Gastrocnemius medialis (tissue), 4 donors: Measurements from ENCODE around the gene CDH4. TPM values are rescaled to one million over a fixed set of nuclear protein-coding genes. Genes with fewer than 3 reads are reported as not detected.
"Not testable (repeated sequence)": the region's sequence is repeated elsewhere in the genome, so short reads cannot be mapped to it uniquely, and the experiment has no call there.

Experiments used
- ATAC-seq, 2 donors: fragments of 150-250 bp; one replicate each; pipeline ENCODE4 v1.9.1; 2016
- DNase-seq, 2 donors: peaks; one replicate each; pipeline ENCODE4 v3.0.0-alpha.2; 2019
- H3K27ac ChIP-seq, 4 donors: fragments of 200-600 bp; sonication (generic); 1 replicate in 1 of 4; 2 replicates in 3 of 4; pipeline ENCODE4 v1.5.1; 2016 to 2018; ENCODE audit warnings: mild to moderate bottlenecking in 2 of 4, moderate library complexity in 1 of 4
- H3K27me3 ChIP-seq, 3 donors: fragments of 200-600 bp; sonication (generic) in 2 of 3; 1 replicate in 1 of 3; 2 replicates in 2 of 3; pipeline versions ENCODE4 v1.5.1 to v1.6.0; 2016 to 2019; ENCODE audit warnings: mild to moderate bottlenecking in 1 of 3, moderate library complexity in 1 of 3
- H3K36me3 ChIP-seq, 2 donors: fragments of 200-600 bp; sonication (generic) in 1 of 2; one replicate each; pipeline ENCODE4 v1.5.1; 2017 to 2018
- H3K4me1 ChIP-seq, 2 donors: fragments of 200-600 bp; sonication (generic) in 1 of 2; one replicate each; pipeline ENCODE4 v1.5.1; 2016 to 2017; ENCODE audit warnings: mild to moderate bottlenecking in 2 of 2
- H3K4me3 ChIP-seq, 4 donors: fragments of 200-600 bp; sonication (generic) in 3 of 4; 1 replicate in 1 of 4; 2 replicates in 3 of 4; pipeline ENCODE4 v1.5.1; 2016 to 2019; ENCODE audit warnings: mild to moderate bottlenecking in 2 of 4
- H3K9me3 ChIP-seq, 3 donors: fragments of 200-600 bp; sonication (generic) in 2 of 3; 1 replicate in 1 of 3; 2 replicates in 2 of 3; pipeline ENCODE4 v1.5.1; 2016 to 2019
- CTCF ChIP-seq, 5 experiments: fragments of 450-650 bp in 3 of 5; fragments of 200-600 bp in 2 of 5; sonication (generic) in 2 of 5; IDR thresholded peaks in 4 of 5; conservative IDR thresholded peaks in 1 of 5; 1 replicate in 4 of 5; 2 replicates in 1 of 5; pipeline ENCODE4 v1.5.1; 2016 to 2019; ENCODE audit warnings: antibody characterized with exemption in 5 of 5, mild to moderate bottlenecking in 3 of 5, moderate library complexity in 3 of 5
- POLR2A ChIP-seq, 2 donors: fragments of 450-650 bp; IDR thresholded peaks; one replicate each; pipeline ENCODE4 v1.6.1; 2017; ENCODE audit warnings: antibody characterized with exemption in 2 of 2, mild to moderate bottlenecking in 2 of 2, moderate library complexity in 2 of 2
- in situ Hi-C, 4 donors: fragments of 200-750 bp; cut with MboI; loops; one replicate each; pipeline versions ENCODE4 v1.15.0 to v1.8.0; 2017; ENCODE audit warnings: low sequenced_read_pairs in 4 of 4
- intact Hi-C: fragments of 100-400 bp; cut with DNase I; formaldehyde crosslinking; loops from one replicate; pipeline ENCODE4 v1.15.1; 2023; ENCODE audit warnings: low total_unique reads
- total RNA-seq, 4 donors: library from RNA; depleted of rRNA; stranded (reverse); fragments of >200 nt; gene quantifications; one replicate each; pipeline versions ENCODE4 v1.1.0 to v1.2.3, GENCODE V29; 2016

CDH4 gene
- total RNA-seq, 4 donors from 2014 or later = 0.38 to 1.2 (median 0.86) TPM

GRCh38 chr20:61982191-61982950 is 730.3 kb downstream of the CDH4 start:
- Histone ChIP-seq H3K27ac (no peak overlapping the region), H3K4me3 (no peak overlapping the region), H3K9me3 (no peaks in the 10 kb centered on the region), H3K36me3 (peaks cover 0 to 11% of the 10 kb centered on the region in 2 donors), H3K4me1 (peaks cover 0 to 5% of the 10 kb centered on the region in 2 donors), H3K27me3 (no peaks in the 10 kb centered on the region)
- DNase-seq (no peak), ATAC-seq (no peak)
- TF ChIP-seq CTCF (IDR thresholded peaks at IDR 0.05 in 4 of 5, conservative IDR thresholded peaks at IDR 0.05 in 1 of 5) (no peak), POLR2A (IDR thresholded peaks at IDR 0.05) (no peak)
- intact Hi-C loops = no loop called here
- in situ Hi-C loops = no loop called here

- ATAC-seq = no peak
- H3K27ac ChIP-seq = no peak overlapping the region
- H3K9me3 ChIP-seq = no peaks in the 10 kb centered on the region
- H3K4me1 ChIP-seq = peaks cover 0 to 5% of the 10 kb centered on the region in 2 donors
- in situ Hi-C loops = no loop called here
- DNase-seq = no peak
- intact Hi-C loops = no loop called here
- no peak overlapping the region for H3K4me3 ChIP-seq
- H3K36me3 ChIP-seq = peaks cover 0 to 14% of the 10 kb centered on the region in 2 donors
- H3K27me3 ChIP-seq = no peaks in the 10 kb centered on the region
- TF ChIP-seq POLR2A (IDR thresholded peaks at IDR 0.05) = no peak
These were observed 730.9 kb downstream of the CDH4 start for GRCh38 chr20:61982951-61983315.

GRCh38 chr20:61983965-61984364 is 731.9 kb downstream of the CDH4 start:
- Histone ChIP-seq H3K9me3 (no peaks in the 10 kb centered on the region), H3K4me3 (no peak overlapping the region), H3K4me1 (peaks cover 0 to 5% of the 10 kb centered on the region in 2 donors), H3K27me3 (no peaks in the 10 kb centered on the region), H3K36me3 (peaks cover 0 to 14% of the 10 kb centered on the region in 2 donors), H3K27ac (no peak overlapping the region)
- ATAC-seq (no peak), DNase-seq (no peak)
- in situ Hi-C loops (no loop called here), intact Hi-C loops (no loop called here)
- no peak for TF ChIP-seq POLR2A (IDR thresholded peaks at IDR 0.05)
- TF ChIP-seq CTCF (IDR thresholded peaks at IDR 0.05 in 4 of 5, conservative IDR thresholded peaks at IDR 0.05 in 1 of 5) = no peak

GRCh38 chr20:61984431-61984830 is 732.4 kb downstream of the CDH4 start:
- ATAC-seq, H3K9me3 ChIP-seq, H3K27me3 ChIP-seq, H3K4me3 ChIP-seq, in situ Hi-C loops, H3K4me1 ChIP-seq, intact Hi-C loops, H3K27ac ChIP-seq, DNase-seq: not testable (repeated sequence)
- peaks cover 0 to 14% of the 10 kb centered on the region in 2 donors for H3K36me3 ChIP-seq

- Histone ChIP-seq H3K4me3 (no peak overlapping the region), H3K4me1 (peaks cover 0 to 5% of the 10 kb centered on the region in 2 donors), H3K27ac (no peak overlapping the region), H3K9me3 (no peaks in the 10 kb centered on the region), H3K27me3 (no peaks in the 10 kb centered on the region), H3K36me3 (peaks cover 0 to 19% of the 10 kb centered on the region in 2 donors)
- intact Hi-C loops = no loop called here
- TF ChIP-seq CTCF (IDR thresholded peaks at IDR 0.05 in 4 of 5, conservative IDR thresholded peaks at IDR 0.05 in 1 of 5) = no peak
- ATAC-seq (no peak), DNase-seq (no peak)
- in situ Hi-C loops = no loop called here
These were observed 733.0 kb downstream of the CDH4 start for GRCh38 chr20:61985096-61985495.
